Measurements from ENCODE around the gene CNTF. TPM values are rescaled to one million over a fixed set of nuclear protein-coding genes. Genes with fewer than 3 reads are reported as not detected.

CNTF gene
- total RNA-seq, 4 donors from 2014 or later, result 2.1 to 2.5 (median 2.4) TPM

DNA sequence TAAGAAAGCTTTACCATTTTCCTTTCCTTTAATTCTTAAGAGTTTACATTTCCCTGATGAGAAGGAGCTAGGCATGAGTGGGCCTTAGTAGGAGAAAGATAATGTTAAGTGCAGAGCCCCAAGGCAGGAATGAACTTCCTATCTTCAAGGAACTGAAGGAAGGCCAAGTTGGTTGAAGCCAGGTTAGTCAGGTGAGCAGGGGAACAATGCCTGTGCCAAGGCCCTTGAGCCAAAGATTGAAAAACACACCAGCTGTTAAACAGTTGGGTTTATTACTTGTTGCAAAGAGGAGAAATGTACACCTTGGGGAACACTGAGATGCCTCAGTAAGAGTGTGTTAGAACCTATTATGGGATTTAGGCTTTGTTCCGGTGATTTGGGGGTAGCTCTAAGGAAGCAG is 10.0 kb downstream of the CNTF start:
- TF ChIP-seq, protein P1, sequence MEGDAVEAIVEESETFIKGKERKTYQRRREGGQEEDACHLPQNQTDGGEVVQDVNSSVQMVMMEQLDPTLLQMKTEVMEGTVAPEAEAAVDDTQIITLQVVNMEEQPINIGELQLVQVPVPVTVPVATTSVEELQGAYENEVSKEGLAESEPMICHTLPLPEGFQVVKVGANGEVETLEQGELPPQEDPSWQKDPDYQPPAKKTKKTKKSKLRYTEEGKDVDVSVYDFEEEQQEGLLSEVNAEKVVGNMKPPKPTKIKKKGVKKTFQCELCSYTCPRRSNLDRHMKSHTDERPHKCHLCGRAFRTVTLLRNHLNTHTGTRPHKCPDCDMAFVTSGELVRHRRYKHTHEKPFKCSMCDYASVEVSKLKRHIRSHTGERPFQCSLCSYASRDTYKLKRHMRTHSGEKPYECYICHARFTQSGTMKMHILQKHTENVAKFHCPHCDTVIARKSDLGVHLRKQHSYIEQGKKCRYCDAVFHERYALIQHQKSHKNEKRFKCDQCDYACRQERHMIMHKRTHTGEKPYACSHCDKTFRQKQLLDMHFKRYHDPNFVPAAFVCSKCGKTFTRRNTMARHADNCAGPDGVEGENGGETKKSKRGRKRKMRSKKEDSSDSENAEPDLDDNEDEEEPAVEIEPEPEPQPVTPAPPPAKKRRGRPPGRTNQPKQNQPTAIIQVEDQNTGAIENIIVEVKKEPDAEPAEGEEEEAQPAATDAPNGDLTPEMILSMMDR (IDR thresholded peaks at IDR 0.05), result no peak
- no peak for ATAC-seq (ENCODE audit: low FRiP score)
- no peak for DNase-seq (ENCODE audit: low spot score)

DNA sequence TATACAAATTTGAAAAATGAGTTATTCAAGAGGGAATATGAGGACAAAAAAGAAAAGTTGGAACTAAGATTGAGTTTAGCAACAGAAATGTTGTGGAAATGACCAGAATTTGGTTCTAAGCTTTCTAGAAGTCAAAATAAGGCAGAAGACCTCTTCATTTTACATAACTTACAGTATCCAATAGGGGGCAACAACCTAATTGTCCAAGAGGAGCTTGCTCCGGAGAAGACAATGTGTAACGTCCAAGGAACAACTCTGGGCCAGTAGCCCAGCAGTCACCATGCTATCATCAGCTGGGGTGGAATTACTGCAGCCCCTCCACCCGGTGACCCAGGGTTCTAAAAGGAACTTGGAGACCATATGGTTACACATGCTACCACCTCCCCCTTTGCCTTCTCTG is 14.1 kb downstream of the CNTF start:
- TF ChIP-seq, protein P1 (IDR thresholded peaks at IDR 0.05), result no peak
- no peak for ATAC-seq (ENCODE audit: low FRiP score)
- DNase-seq (ENCODE audit: low spot score), result no peak

DNA sequence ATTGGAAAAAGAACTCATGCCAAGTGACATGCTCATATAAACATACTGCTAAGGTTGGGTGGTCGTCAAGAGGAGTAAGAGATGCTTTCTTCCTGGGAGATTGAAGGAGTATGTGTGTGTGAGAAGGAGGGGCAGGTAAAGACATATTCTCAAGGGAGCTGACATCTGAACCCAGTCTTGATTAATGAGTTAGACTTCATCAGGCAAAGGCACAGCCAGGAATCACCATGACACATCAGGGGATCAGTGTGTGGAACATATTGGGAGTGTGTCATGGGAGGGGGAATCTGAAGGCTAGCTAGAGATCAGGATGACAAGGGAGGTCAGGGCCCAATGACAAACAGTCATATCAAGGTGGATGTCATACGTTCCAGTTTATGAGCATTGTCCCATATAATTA is 14.9 kb downstream of the CNTF start:
- ATAC-seq (ENCODE audit: low FRiP score), result no peak
- no peak for DNase-seq (ENCODE audit: low spot score)
- TF ChIP-seq, protein P1 (IDR thresholded peaks at IDR 0.05), result no peak

DNA sequence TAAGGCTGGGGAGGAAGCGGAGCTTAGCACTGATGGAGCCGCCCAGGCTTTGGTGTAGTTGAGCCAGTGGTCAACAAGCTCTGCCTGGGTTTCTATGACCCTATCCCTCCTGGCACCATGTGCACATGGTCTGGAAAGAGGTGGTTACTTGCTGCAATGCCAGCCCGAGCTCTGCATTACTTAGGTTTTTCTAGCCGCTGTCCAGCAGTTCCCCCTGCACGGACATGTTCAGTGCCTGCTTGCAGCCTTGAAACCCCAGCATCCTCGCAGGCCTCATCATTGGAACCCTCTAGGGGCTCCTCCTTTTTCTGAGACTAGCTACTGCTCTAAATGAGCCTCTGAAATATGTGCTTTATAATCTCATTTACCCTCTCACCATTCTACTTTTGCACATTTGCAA is 16.6 kb downstream of the CNTF start:
- no peak for DNase-seq (ENCODE audit: low spot score)
- no peak for ATAC-seq (ENCODE audit: low FRiP score)
- TF ChIP-seq, protein P1 (IDR thresholded peaks at IDR 0.05), result no peak

DNA sequence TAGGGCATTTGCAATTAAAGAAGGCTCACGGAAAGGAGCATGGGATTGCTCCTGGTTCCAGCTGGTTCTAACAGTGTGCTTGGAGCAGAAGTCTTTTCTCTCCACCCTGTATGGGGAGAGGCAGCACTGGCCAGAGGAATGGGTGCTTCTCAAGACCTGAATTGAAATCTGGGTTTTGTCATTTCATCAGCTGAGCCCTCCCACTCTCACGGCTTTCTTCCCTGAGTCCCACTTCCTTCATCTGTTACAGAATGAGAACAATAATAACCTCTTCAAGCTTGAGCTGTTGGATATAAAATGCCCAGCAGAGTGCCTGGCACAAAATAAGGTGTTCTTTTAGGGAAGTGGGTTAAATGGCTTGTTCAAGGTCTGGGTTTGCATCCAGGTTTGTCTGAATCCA is 17.2 kb downstream of the CNTF start:
- ATAC-seq (ENCODE audit: low FRiP score) (no peak), DNase-seq (ENCODE audit: low spot score) (no peak)
- TF ChIP-seq, protein P1 (IDR thresholded peaks at IDR 0.05), result no peak

DNA sequence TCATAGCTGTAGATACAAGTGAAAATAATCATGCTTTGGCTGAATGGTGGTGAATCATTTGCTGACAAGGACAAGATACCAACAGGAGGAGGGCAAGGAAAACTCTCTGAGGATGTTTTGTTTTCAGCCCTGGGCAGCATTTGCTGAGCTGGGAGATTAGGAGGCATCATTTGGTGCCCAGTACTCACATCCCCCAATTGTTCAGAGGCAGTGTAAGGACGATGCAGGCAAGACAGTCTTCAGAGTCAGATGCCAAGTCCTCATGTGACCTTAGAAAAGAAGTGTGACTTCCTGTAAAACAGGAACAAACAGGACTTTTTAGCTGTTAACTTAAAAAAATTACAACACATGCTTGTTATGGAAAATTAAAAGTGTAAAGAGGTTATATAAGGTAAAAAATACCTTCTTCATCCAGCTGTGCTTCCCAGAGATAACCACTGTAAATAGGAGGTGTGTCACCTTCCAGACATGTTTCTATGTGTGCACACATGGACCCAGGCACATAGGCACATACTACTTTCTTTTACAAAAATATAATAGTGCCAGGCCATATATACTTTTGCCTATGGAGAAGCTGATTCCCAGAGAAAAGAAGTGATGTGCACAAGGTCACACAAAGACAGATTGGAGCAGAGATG is 18.0 kb downstream of the CNTF start:
- TF ChIP-seq, protein P1 (IDR thresholded peaks at IDR 0.05), result no peak
- no peak for DNase-seq (ENCODE audit: low spot score)
- ATAC-seq (ENCODE audit: low FRiP score), result no peak

DNA sequence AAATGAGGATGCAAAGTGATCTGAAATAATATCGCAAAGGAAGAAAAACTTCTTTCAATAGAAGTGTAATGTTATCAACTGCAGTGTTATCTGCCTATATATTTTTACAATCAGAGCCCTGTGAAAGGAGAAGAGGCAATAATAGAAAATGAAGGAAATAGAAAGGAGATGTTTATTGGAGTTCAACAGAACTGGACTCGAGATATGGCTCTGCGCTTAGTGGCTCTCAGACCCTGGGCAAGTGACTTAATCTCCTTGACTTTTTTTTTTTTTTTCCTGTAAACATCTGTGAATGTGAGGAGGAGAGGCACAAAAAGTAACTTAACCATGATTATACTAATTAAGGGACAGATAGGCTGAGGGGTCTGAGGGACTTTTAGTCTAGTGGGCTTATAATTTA is 18.9 kb downstream of the CNTF start:
- DNase-seq (ENCODE audit: low spot score) (no peak), ATAC-seq (ENCODE audit: low FRiP score) (no peak)
- TF ChIP-seq, protein P1 (IDR thresholded peaks at IDR 0.05), result no peak
